HepG2 (cell line): ENCODE data around the gene HCFC1R1. TPM values are rescaled to one million over a fixed set of nuclear protein-coding genes. Genes with fewer than 3 reads are reported as not detected.

Source experiments
- BRD4 ChIP-seq: sonication (generic); formaldehyde crosslinking; IDR thresholded peaks from 2 replicates; pipeline ENCODE4 v1.4.0; 2020; ENCODE audit warnings: missing genetic modification reagents
- CAMTA2 ChIP-seq: sonication (generic); formaldehyde crosslinking; IDR thresholded peaks from 2 replicates; pipeline ENCODE4 v1.4.0; 2020; ENCODE audit warnings: mild to moderate bottlenecking, missing genetic modification reagents, borderline replicate concordance
- CBX5 ChIP-seq: sonication (generic); formaldehyde crosslinking; IDR thresholded peaks from 2 replicates; pipeline ENCODE4 v1.4.0; 2020; ENCODE audit warnings: missing genetic modification reagents, borderline replicate concordance
- FOXM1 ChIP-seq: sonication (generic); formaldehyde crosslinking; IDR thresholded peaks from 2 replicates; pipeline ENCODE4 v1.5.0; 2020; ENCODE audit warnings: missing genetic modification reagents
- KLF12 ChIP-seq: sonication (generic); formaldehyde crosslinking; IDR thresholded peaks from 2 replicates; pipeline ENCODE4 v1.4.0; 2020; ENCODE audit warnings: missing genetic modification reagents, borderline replicate concordance
- NR2F6 ChIP-seq, 2 experiments: IDR thresholded peaks; 2 replicates each; pipeline ENCODE4 v1.6.1; 2016; ENCODE audit warnings: antibody characterized with exemption in 1 of 2, mild to moderate bottlenecking in 1 of 2
- RERE ChIP-seq: IDR thresholded peaks from 2 replicates; pipeline ENCODE4 v1.6.1; 2016; ENCODE audit warnings: low read depth, missing genetic modification reagents, missing compliant biosample characterization
- SNAI1 ChIP-seq: sonication (generic); formaldehyde crosslinking; IDR thresholded peaks from 2 replicates; pipeline ENCODE4 v1.5.0; 2020; ENCODE audit warnings: mild to moderate bottlenecking, missing genetic modification reagents, borderline replicate concordance
- STAT5B ChIP-seq: sonication (generic); formaldehyde crosslinking; IDR thresholded peaks from 2 replicates; pipeline ENCODE4 v1.4.0; 2020; ENCODE audit warnings: missing genetic modification reagents
- U2AF1 ChIP-seq: fragments of 200-400 bp; formaldehyde crosslinking; optimal IDR thresholded peaks from 2 replicates; pipeline ENCODE3; 2017; ENCODE audit warnings: mild to moderate bottlenecking, low read depth, low read length
- ZFP91 ChIP-seq: sonication (generic); formaldehyde crosslinking; IDR thresholded peaks from 2 replicates; pipeline ENCODE4 v1.9.0; 2022; ENCODE audit warnings: missing genetic modification reagents, mild to moderate bottlenecking, borderline replicate concordance
- ZMYM2 ChIP-seq: sonication (generic); formaldehyde crosslinking; IDR thresholded peaks from 2 replicates; pipeline ENCODE4 v1.8.0; 2022; ENCODE audit warnings: mild to moderate bottlenecking, missing genetic modification reagents
- ZNF121 ChIP-seq: sonication (generic); formaldehyde crosslinking; IDR thresholded peaks from 2 replicates; pipeline ENCODE4 v1.5.0; 2020; ENCODE audit warnings: mild to moderate bottlenecking, missing genetic modification reagents
- ZNF558 ChIP-seq: sonication (generic); formaldehyde crosslinking; IDR thresholded peaks from 2 replicates; pipeline ENCODE4 v1.9.0; 2022; ENCODE audit warnings: mild to moderate bottlenecking, missing genetic modification reagents, borderline replicate concordance
- ZNF790 ChIP-seq: sonication (generic); formaldehyde crosslinking; IDR thresholded peaks from 2 replicates; pipeline ENCODE4 v1.8.0; 2022; ENCODE audit warnings: missing genetic modification reagents, mild to moderate bottlenecking, borderline replicate concordance
- polyA plus RNA-seq, 8 experiments: library from polyadenylated mRNA; depleted of rRNA in 3 of 8; stranded (reverse) in 7 of 8; unstranded in 1 of 8; fragments of >200 nt; fragmentation: Illumina TruSeq in 4 of 8; extraction: Trizol in 4 of 8; gene quantifications; 2 replicates each; pipeline versions ENCODE4 v1.2.1 to v1.2.3, GENCODE V29; 2011 to 2016; ENCODE audit warnings: low read depth in 4 of 8, missing spikeins in 1 of 8, mixed read lengths in 1 of 8; ENCODE audit not compliant: insufficient read depth in 1 of 8
- total RNA-seq, 5 experiments: library from RNA; depleted of rRNA; stranded (reverse); fragments of >200 nt; fragmentation: Illumina TruSeq; extraction: Trizol; gene quantifications; 2 replicates each; pipeline ENCODE4 v1.2.3, GENCODE V29; 2016; ENCODE audit warnings: low read depth in 1 of 5
- TF ChIP-seq, protein P1 (sequence below): fragments of 450-650 bp; IDR thresholded peaks from 2 replicates; pipeline ENCODE4 v1.6.1; 2017

The HCFC1R1 gene
- total and polyA plus RNA-seq, 2 of the 13 experiments (the other 11 are each of a cell fraction or from before 2014, with no cell fraction given): 13.8 to 16.1 TPM

GRCh38 chr16:3013998-3014690 is 9.6 kb downstream of the HCFC1R1 start (continued):
- TF ChIP-seq RERE (no peak), U2AF1 (no peak), NR2F6 (IDR thresholded peaks at IDR 0.05) (no peak), NR2F6 (CRISPR knock-in tag; IDR thresholded peaks at IDR 0.05) (0 out of 2 replicates have a peak, but pooled peaks have one; percentile 18), ZNF790 (CRISPR knock-in tag) (no peak), CAMTA2 (CRISPR knock-in tag) (no peak), ZNF121 (no peak), CBX5 (no peak), SNAI1 (CRISPR knock-in tag) (no peak), STAT5B (CRISPR knock-in tag) (no peak), KLF12 (CRISPR knock-in tag) (peak; percentile 26; the same call in 1 of the 2 replicates), BRD4 (no peak), ZMYM2 (no peak), ZNF558 (CRISPR knock-in tag) (no peak), FOXM1 (CRISPR knock-in tag) (no peak), ZFP91 (CRISPR knock-in tag) (no peak)
- TF ChIP-seq, protein P1, sequence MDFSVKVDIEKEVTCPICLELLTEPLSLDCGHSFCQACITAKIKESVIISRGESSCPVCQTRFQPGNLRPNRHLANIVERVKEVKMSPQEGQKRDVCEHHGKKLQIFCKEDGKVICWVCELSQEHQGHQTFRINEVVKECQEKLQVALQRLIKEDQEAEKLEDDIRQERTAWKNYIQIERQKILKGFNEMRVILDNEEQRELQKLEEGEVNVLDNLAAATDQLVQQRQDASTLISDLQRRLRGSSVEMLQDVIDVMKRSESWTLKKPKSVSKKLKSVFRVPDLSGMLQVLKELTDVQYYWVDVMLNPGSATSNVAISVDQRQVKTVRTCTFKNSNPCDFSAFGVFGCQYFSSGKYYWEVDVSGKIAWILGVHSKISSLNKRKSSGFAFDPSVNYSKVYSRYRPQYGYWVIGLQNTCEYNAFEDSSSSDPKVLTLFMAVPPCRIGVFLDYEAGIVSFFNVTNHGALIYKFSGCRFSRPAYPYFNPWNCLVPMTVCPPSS: no peak
